CD14-positive monocyte (primary cell): ENCODE data around the gene DNMT3L. TPM values are rescaled to one million over a fixed set of nuclear protein-coding genes. Genes with fewer than 3 reads are reported as not detected.
A peak's percentile ranks its signal among the peaks of the same experiment; 100 is the strongest.

Experiments
- DNase-seq, 3 donors: peaks; one replicate each; pipeline ENCODE4 v3.0.0-alpha.2; 2011 to 2022
- H2AFZ ChIP-seq: 2 replicates; pipeline ENCODE4 v1.6.0; 2012; ENCODE audit warnings: mild to moderate bottlenecking, low read depth, low read length, inconsistent platforms; ENCODE audit not compliant: insufficient read depth, poor library complexity, severe bottlenecking
- H3K27ac ChIP-seq, 2 donors: 1 replicate in 1 of 2; 2 replicates in 1 of 2; pipeline ENCODE4 v1.5.1; 2012 to 2013; ENCODE audit warnings: low read length in 2 of 2, control low read depth in 1 of 2, inconsistent platforms in 1 of 2, low read depth in 1 of 2, mild to moderate bottlenecking in 1 of 2
- H3K27me3 ChIP-seq, 2 donors: one replicate each; pipeline versions ENCODE4 v1.6.0 to v1.6.1; 2011 to 2013; ENCODE audit warnings: low read length in 2 of 2; ENCODE audit not compliant: control insufficient read depth in 2 of 2, insufficient read depth in 2 of 2
- H3K36me3 ChIP-seq, 2 donors: replicated peaks in 1 of 2; 1 replicate in 1 of 2; 2 replicates in 1 of 2; pipeline versions ENCODE4 v1.5.1 to v1.6.1; 2012 to 2013; ENCODE audit warnings: low read length in 2 of 2, control low read depth in 1 of 2, inconsistent platforms in 1 of 2, mild to moderate bottlenecking in 1 of 2; ENCODE audit not compliant: insufficient read depth in 2 of 2, control insufficient read depth in 1 of 2
- H3K4me1 ChIP-seq, 2 donors: 1 replicate in 1 of 2; 2 replicates in 1 of 2; pipeline versions ENCODE4 v1.5.1 to v1.6.1; 2012 to 2013; ENCODE audit warnings: low read length in 2 of 2, control low read depth in 1 of 2, inconsistent platforms in 1 of 2, mild to moderate bottlenecking in 1 of 2, moderate library complexity in 1 of 2; ENCODE audit not compliant: insufficient read depth in 2 of 2, control insufficient read depth in 1 of 2
- H3K4me2 ChIP-seq: replicated peaks from 2 replicates; pipeline ENCODE3; 2012; ENCODE audit warnings: low read length, moderate library complexity, mild to moderate bottlenecking; ENCODE audit not compliant: poor library complexity, severe bottlenecking; ENCODE audit errors: extremely low read depth
- H3K4me3 ChIP-seq, 3 experiments: fragments of 200-600 bp in 1 of 3; sonication (generic) in 1 of 3; replicated peaks in 1 of 3; 1 replicate in 2 of 3; 2 replicates in 1 of 3; pipeline ENCODE4 v1.5.1; 2011 to 2013; ENCODE audit warnings: low read length in 3 of 3, mild to moderate bottlenecking in 3 of 3, control low read depth in 2 of 3, low read depth in 2 of 3, inconsistent platforms in 1 of 3, moderate library complexity in 1 of 3
- H3K79me2 ChIP-seq: 2 replicates; pipeline ENCODE4 v1.6.0; 2012; ENCODE audit warnings: mild to moderate bottlenecking, control low read depth, inconsistent platforms, low read length, moderate library complexity; ENCODE audit not compliant: insufficient read depth
- H3K9ac ChIP-seq: 2 replicates; pipeline ENCODE4 v1.6.0; 2017; ENCODE audit warnings: low read length, mild to moderate bottlenecking; ENCODE audit not compliant: insufficient read depth, poor library complexity, severe bottlenecking
- H3K9me3 ChIP-seq, 2 donors: replicated peaks in 1 of 2; 1 replicate in 1 of 2; 2 replicates in 1 of 2; pipeline versions ENCODE4 v1.5.1 to v1.6.1; 2012 to 2013; ENCODE audit warnings: low read length in 2 of 2, control low read depth in 1 of 2; ENCODE audit not compliant: control insufficient read depth in 1 of 2, insufficient read depth in 1 of 2
- H4K20me1 ChIP-seq: 2 replicates; pipeline ENCODE4 v1.6.0; 2012; ENCODE audit warnings: mild to moderate bottlenecking, low read length, control low read depth, moderate library complexity; ENCODE audit not compliant: insufficient read depth
- H3K27ac Mint-ChIP-seq, 7 donors: one replicate each; pipeline ENCODE4 v1.8.0; 2020; ENCODE audit warnings: mild to moderate bottlenecking in 7 of 7, mixed read lengths in 7 of 7, moderate library complexity in 6 of 7, inconsistent platforms in 2 of 7
- H3K27me3 Mint-ChIP-seq, 3 donors: one replicate each; pipeline ENCODE4 v1.8.0; 2021 to 2022; ENCODE audit warnings: low read depth in 3 of 3, mild to moderate bottlenecking in 3 of 3, mixed read lengths in 3 of 3, moderate library complexity in 3 of 3, inconsistent platforms in 1 of 3
- H3K36me3 Mint-ChIP-seq, 2 donors: one replicate each; pipeline ENCODE4 v1.8.0; 2020; ENCODE audit warnings: mixed read lengths in 2 of 2, inconsistent platforms in 1 of 2, mild to moderate bottlenecking in 1 of 2
- H3K4me1 Mint-ChIP-seq: one replicate; pipeline ENCODE4 v1.8.0; 2020; ENCODE audit warnings: mild to moderate bottlenecking, mixed read lengths
- H3K4me3 Mint-ChIP-seq, 2 donors: one replicate each; pipeline ENCODE4 v1.8.0; 2020; ENCODE audit warnings: mild to moderate bottlenecking in 2 of 2, mixed read lengths in 2 of 2, moderate library complexity in 1 of 2
- H3K9me3 Mint-ChIP-seq, 7 donors: one replicate each; pipeline ENCODE4 v1.8.0; 2020 to 2022; ENCODE audit warnings: mixed read lengths in 7 of 7, mild to moderate bottlenecking in 6 of 7, moderate library complexity in 6 of 7, inconsistent platforms in 2 of 7
- CTCF ChIP-seq: fragments of 200-600 bp; IDR thresholded peaks from one replicate; pipeline ENCODE4 v1.8.0; 2022; ENCODE audit warnings: antibody characterized with exemption, mild to moderate bottlenecking
- WGBS: methylation state at CpG from one replicate; pipeline ENCODE4 v1.1.5; 2013; ENCODE audit warnings: missing lambda C conversion rate; ENCODE audit not compliant: insufficient coverage; 5-methylcytosine and 5-hydroxymethylcytosine counted together
- intact Hi-C, 2 donors: fragments of 100-400 bp; cut with micrococcal nuclease; formaldehyde crosslinking; loops; one replicate each; pipeline versions ENCODE4 v1.15.0 to v1.15.1; 2023
- polyA plus RNA-seq, 3 donors: library from polyadenylated mRNA; depleted of rRNA in 1 of 3; unstranded in 2 of 3; stranded (reverse) in 1 of 3; fragments of 300-500 nt in 2 of 3; fragments of >200 nt in 1 of 3; fragmentation: Illumina TruSeq in 2 of 3; gene quantifications; 1 replicate in 2 of 3; 2 replicates in 1 of 3; pipeline ENCODE4 v1.2.3, GENCODE V29; 2012 to 2021

The DNMT3L gene
- polyA plus RNA-seq, 3 donors, result not detected

- no peaks in the 10 kb centered on the region for H3K27me3 ChIP-seq
- peaks cover 91% of the 10 kb centered on the region for H4K20me1 ChIP-seq
- DNase-seq, result peak; percentile 20 to 41 (median 39)
- peaks cover 30 to 31% of the 10 kb centered on the region in 2 donors for H3K36me3 ChIP-seq
- WGBS, result 83% methylated on average over 4 of the region's 8 CpGs
- H3K4me1 Mint-ChIP-seq, result peaks cover 34% of the 10 kb centered on the region
- peaks cover 71% of the 10 kb centered on the region for H3K79me2 ChIP-seq
- peak; percentile 72 for TF ChIP-seq CTCF
- H3K9me3 ChIP-seq, result no peaks in the 10 kb centered on the region
- peaks cover 19 to 24% of the 10 kb centered on the region in 2 donors for H3K4me1 ChIP-seq
- H3K9ac ChIP-seq, result no peak overlapping the region
- H2AFZ ChIP-seq, result no peak overlapping the region
- no peak overlapping the region for H3K4me3 ChIP-seq
- intact Hi-C loops, result no loop called here
- H3K4me3 Mint-ChIP-seq, result no peak overlapping the region
- no peaks in the 10 kb centered on the region for H3K9me3 Mint-ChIP-seq
- peaks cover 0 to 3% (median 0%) of the 10 kb centered on the region in 3 donors for H3K27me3 Mint-ChIP-seq
- no peak overlapping the region for H3K27ac ChIP-seq
- no peak overlapping the region for H3K4me2 ChIP-seq
- H3K27ac Mint-ChIP-seq, result peak overlapping the region in 3 of 7 donors; percentile 41 to 84 (median 83)
- peaks cover 24 to 33% of the 10 kb centered on the region in 2 donors for H3K36me3 Mint-ChIP-seq
These were observed 43.2 kb upstream of the DNMT3L start for GRCh38 chr21:44304877-44305293.

- Histone ChIP-seq H3K27me3 (no peaks in the 10 kb centered on the region), H3K4me1 (peaks cover 23 to 31% of the 10 kb centered on the region in 2 donors), H3K4me3 (no peak overlapping the region), H3K27ac (no peak overlapping the region), H3K9me3 (no peaks in the 10 kb centered on the region), H3K4me2 (no peak overlapping the region), H3K9ac (no peak overlapping the region), H3K79me2 (peaks cover 71% of the 10 kb centered on the region), H2AFZ (no peak overlapping the region), H3K36me3 (peaks cover 23 to 24% of the 10 kb centered on the region in 2 donors), H4K20me1 (peaks cover 83% of the 10 kb centered on the region)
- H3K27me3 Mint-ChIP-seq, result peaks cover 0 to 5% (median 0%) of the 10 kb centered on the region in 3 donors
- 98% methylated on average over 12 of the region's 16 CpGs for WGBS
- no peaks in the 10 kb centered on the region for H3K9me3 Mint-ChIP-seq
- peak overlapping the region in 1 of 7 donors; percentile 68 for H3K27ac Mint-ChIP-seq
- no peak for TF ChIP-seq CTCF
- no peak overlapping the region for H3K4me3 Mint-ChIP-seq
- DNase-seq, result no peak
- peaks cover 37% of the 10 kb centered on the region for H3K4me1 Mint-ChIP-seq
- intact Hi-C loops, result no loop called here
- peaks cover 24 to 28% of the 10 kb centered on the region in 2 donors for H3K36me3 Mint-ChIP-seq
These were observed 42.4 kb upstream of the DNMT3L start for GRCh38 chr21:44304011-44304616.
